HepG2 (cell line): Measurements from ENCODE around the gene MYRIP.

Experiments used
- EP300 ChIP-seq, 3 experiments: sonication (generic) in 1 of 3; formaldehyde crosslinking in 1 of 3; IDR thresholded peaks; 2 replicates each; pipeline versions ENCODE4 v1.5.1 to v1.6.1; 2011 to 2020; ENCODE audit warnings: low read depth in 2 of 3, low read length in 2 of 3, borderline replicate concordance in 1 of 3, improper control_type of control experiment in 1 of 3, mild to moderate bottlenecking in 1 of 3, missing genetic modification reagents in 1 of 3, moderate library complexity in 1 of 3
- GTF2F1 ChIP-seq: fragments of 150-350 bp; IDR thresholded peaks from 2 replicates; pipeline ENCODE4 v1.6.1; 2014; ENCODE audit warnings: low read length
- HOMEZ ChIP-seq: IDR thresholded peaks from 2 replicates; pipeline ENCODE4 v1.6.1; 2016; ENCODE audit warnings: low read depth
- NFYB ChIP-seq: sonication (generic); formaldehyde crosslinking; IDR thresholded peaks from 2 replicates; pipeline ENCODE4 v1.4.0; 2020; ENCODE audit warnings: missing genetic modification reagents
- SAP130 ChIP-seq: IDR thresholded peaks from 2 replicates; pipeline ENCODE4 v1.6.1; 2016; ENCODE audit warnings: low read depth
- SIX1 ChIP-seq: sonication (generic); formaldehyde crosslinking; IDR thresholded peaks from 2 replicates; pipeline ENCODE4 v1.4.0; 2020; ENCODE audit warnings: missing genetic modification reagents, borderline replicate concordance
- SNAI1 ChIP-seq: sonication (generic); formaldehyde crosslinking; IDR thresholded peaks from 2 replicates; pipeline ENCODE4 v1.5.0; 2020; ENCODE audit warnings: mild to moderate bottlenecking, missing genetic modification reagents, borderline replicate concordance
- ZBTB40 ChIP-seq, 2 experiments: fragments of 450-650 bp in 1 of 2; sonication (generic) in 1 of 2; formaldehyde crosslinking in 1 of 2; IDR thresholded peaks; 2 replicates each; pipeline versions ENCODE4 v1.6.1 to v1.8.0; 2016 to 2022; ENCODE audit warnings: antibody characterized with exemption in 1 of 2, mild to moderate bottlenecking in 1 of 2, missing genetic modification reagents in 1 of 2
- ZKSCAN1 ChIP-seq: fragments of 150-350 bp; IDR thresholded peaks from 2 replicates; pipeline ENCODE4 v1.6.1; 2014; ENCODE audit warnings: low read length
- ZNF646 ChIP-seq: sonication (generic); formaldehyde crosslinking; IDR thresholded peaks from 2 replicates; pipeline ENCODE4 v1.9.0; 2021; ENCODE audit warnings: mild to moderate bottlenecking, missing genetic modification reagents
- ZNF670 ChIP-seq: sonication (generic); formaldehyde crosslinking; IDR thresholded peaks from 2 replicates; pipeline ENCODE4 v1.8.0; 2022; ENCODE audit warnings: mild to moderate bottlenecking, missing genetic modification reagents, borderline replicate concordance
- TF ChIP-seq, protein P1 (sequence below): sonication (generic); formaldehyde crosslinking; IDR thresholded peaks from 2 replicates; pipeline ENCODE4 v1.5.0; 2020; ENCODE audit warnings: mild to moderate bottlenecking, missing genetic modification reagents, moderate library complexity
- TF ChIP-seq, protein P2 (sequence below): sonication (generic); formaldehyde crosslinking; IDR thresholded peaks from 2 replicates; pipeline ENCODE4 v1.4.0; 2020; ENCODE audit warnings: missing genetic modification reagents

DNA sequence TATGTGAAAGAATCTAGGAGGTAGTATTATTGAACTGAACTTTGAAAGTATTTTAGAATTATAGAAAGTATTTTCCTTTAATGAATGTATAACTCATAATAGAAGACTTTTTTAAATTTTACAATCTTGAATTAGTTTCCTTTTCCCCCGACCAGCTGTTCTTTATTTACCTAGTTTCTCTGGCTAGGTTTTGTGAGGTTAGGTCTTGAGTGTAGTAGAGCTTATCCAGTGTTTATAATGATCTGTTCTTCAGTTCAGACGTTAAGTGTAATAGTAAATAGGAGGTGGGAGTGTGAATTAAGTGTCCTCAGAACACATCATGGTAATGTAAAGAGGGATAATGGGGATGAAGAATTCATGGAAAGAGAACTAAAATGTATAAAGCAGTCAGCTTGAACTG, 93.8 kb downstream of the MYRIP start:
- no peak for TF ChIP-seq HOMEZ (CRISPR knock-in tag)
- no peak for TF ChIP-seq ZBTB40 (IDR thresholded peaks at IDR 0.05)
- TF ChIP-seq ZBTB40 (CRISPR knock-in tag; IDR thresholded peaks at IDR 0.05): no peak
- TF ChIP-seq, protein P1, sequence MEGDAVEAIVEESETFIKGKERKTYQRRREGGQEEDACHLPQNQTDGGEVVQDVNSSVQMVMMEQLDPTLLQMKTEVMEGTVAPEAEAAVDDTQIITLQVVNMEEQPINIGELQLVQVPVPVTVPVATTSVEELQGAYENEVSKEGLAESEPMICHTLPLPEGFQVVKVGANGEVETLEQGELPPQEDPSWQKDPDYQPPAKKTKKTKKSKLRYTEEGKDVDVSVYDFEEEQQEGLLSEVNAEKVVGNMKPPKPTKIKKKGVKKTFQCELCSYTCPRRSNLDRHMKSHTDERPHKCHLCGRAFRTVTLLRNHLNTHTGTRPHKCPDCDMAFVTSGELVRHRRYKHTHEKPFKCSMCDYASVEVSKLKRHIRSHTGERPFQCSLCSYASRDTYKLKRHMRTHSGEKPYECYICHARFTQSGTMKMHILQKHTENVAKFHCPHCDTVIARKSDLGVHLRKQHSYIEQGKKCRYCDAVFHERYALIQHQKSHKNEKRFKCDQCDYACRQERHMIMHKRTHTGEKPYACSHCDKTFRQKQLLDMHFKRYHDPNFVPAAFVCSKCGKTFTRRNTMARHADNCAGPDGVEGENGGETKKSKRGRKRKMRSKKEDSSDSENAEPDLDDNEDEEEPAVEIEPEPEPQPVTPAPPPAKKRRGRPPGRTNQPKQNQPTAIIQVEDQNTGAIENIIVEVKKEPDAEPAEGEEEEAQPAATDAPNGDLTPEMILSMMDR (CRISPR knock-in tag): no peak
- no peak for TF ChIP-seq NFYB (CRISPR knock-in tag)
- TF ChIP-seq ZNF646: no peak
- TF ChIP-seq ZNF670: no peak
- TF ChIP-seq SIX1 (CRISPR knock-in tag): no peak
- TF ChIP-seq SAP130 (CRISPR knock-in tag): no peak
- TF ChIP-seq, protein P2, sequence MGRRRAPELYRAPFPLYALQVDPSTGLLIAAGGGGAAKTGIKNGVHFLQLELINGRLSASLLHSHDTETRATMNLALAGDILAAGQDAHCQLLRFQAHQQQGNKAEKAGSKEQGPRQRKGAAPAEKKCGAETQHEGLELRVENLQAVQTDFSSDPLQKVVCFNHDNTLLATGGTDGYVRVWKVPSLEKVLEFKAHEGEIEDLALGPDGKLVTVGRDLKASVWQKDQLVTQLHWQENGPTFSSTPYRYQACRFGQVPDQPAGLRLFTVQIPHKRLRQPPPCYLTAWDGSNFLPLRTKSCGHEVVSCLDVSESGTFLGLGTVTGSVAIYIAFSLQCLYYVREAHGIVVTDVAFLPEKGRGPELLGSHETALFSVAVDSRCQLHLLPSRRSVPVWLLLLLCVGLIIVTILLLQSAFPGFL: no peak
- no peak for TF ChIP-seq GTF2F1
- TF ChIP-seq ZKSCAN1: no peak
- TF ChIP-seq EP300 (IDR thresholded peaks at IDR 0.05; ENCODE audit: low read depth in 2 of 2, low read length in 2 of 2): no peak
- TF ChIP-seq EP300 (CRISPR knock-in tag; IDR thresholded peaks at IDR 0.05; ENCODE audit: borderline replicate concordance): no peak
- no peak for TF ChIP-seq SNAI1 (CRISPR knock-in tag)
